ENCODE results near the gene MPC1. TPM values are rescaled to one million over a fixed set of nuclear protein-coding genes. Genes with fewer than 3 reads are reported as not detected.

Gene MPC1
- total RNA-seq, 6 experiments from 2014 or later = 102 to 298 (median 180) TPM

- no peak for DNase-seq
- no peaks in the 10 kb centered on the region for H3K36me3 ChIP-seq
- no peak for TF ChIP-seq CTCF (IDR thresholded peaks at IDR 0.05)
- TF ChIP-seq POLR2A (IDR thresholded peaks at IDR 0.05) = no peak
- H3K9me3 ChIP-seq = no peaks in the 10 kb centered on the region
- peak overlapping the region in 2 of 3 donors; percentile 49 to 50 for H3K27ac ChIP-seq
- 13% methylated on average over 2 of the region's 2 CpGs for WGBS (ENCODE audit: insufficient coverage, low coverage, low lambda C conversion rate, missing lambda C conversion rate)
- H3K4me3 ChIP-seq = peak overlapping the region in 2 of 3 donors; percentile 16 to 23
- peak; percentile 66 to 71 (median 69) for ATAC-seq
- H3K4me1 ChIP-seq = peaks cover 0 to 12% (median 5%) of the 10 kb centered on the region in 4 donors
- intact Hi-C loops (cut with DNase I) = loop anchor here in 1 of 2 donors (5.0 kb wide), 1 partner anchor 123 kb away; no protein-coding TSS in a partner anchor
- H3K27me3 ChIP-seq = no peaks in the 10 kb centered on the region
Measured at GRCh38 chr6:166400181-166400580, 17.4 kb upstream of the MPC1 start.

- intact Hi-C loops (cut with DNase I) = loop anchor here in 1 of 2 donors (10.0 kb wide), 1 partner anchor 84 kb away; no protein-coding TSS in a partner anchor
- H3K9me3 ChIP-seq = no peaks in the 10 kb centered on the region
Measured at GRCh38 chr6:166398348-166398747, 15.6 kb upstream of the MPC1 start.

GRCh38 chr6:166397849-166398248 lies 15.1 kb upstream of the MPC1 start:
- ATAC-seq (no peak), DNase-seq (no peak)
- no peak overlapping the region for H3K4me3 ChIP-seq
- 100% methylated on average over 1 of the region's 4 CpGs for WGBS (ENCODE audit: insufficient coverage, low coverage, low lambda C conversion rate, missing lambda C conversion rate)
- H3K27me3 ChIP-seq = no peaks in the 10 kb centered on the region
- intact Hi-C loops (cut with DNase I) = loop anchor here in 1 of 2 donors (10.0 kb wide), 1 partner anchor 83 kb away; no protein-coding TSS in a partner anchor
- peaks cover 0 to 30% (median 11%) of the 10 kb centered on the region in 4 donors for H3K4me1 ChIP-seq
- no peaks in the 10 kb centered on the region for H3K36me3 ChIP-seq
- H3K27ac ChIP-seq = no peak overlapping the region
- no peak for TF ChIP-seq CTCF (IDR thresholded peaks at IDR 0.05)
- no peak for TF ChIP-seq POLR2A (IDR thresholded peaks at IDR 0.05)
- no peaks in the 10 kb centered on the region for H3K9me3 ChIP-seq

More at GRCh38 chr6:166398348-166398747, 15.6 kb upstream of the MPC1 start:
- TF ChIP-seq CTCF (IDR thresholded peaks at IDR 0.05) = no peak
- TF ChIP-seq POLR2A (IDR thresholded peaks at IDR 0.05) = no peak
- DNase-seq (no peak), ATAC-seq (no peak)
- WGBS (ENCODE audit: insufficient coverage, low coverage, low lambda C conversion rate, missing lambda C conversion rate) = 80% methylated on average over 2 of the region's 3 CpGs
- Histone ChIP-seq H3K4me3 (no peak overlapping the region), H3K27ac (no peak overlapping the region), H3K36me3 (no peaks in the 10 kb centered on the region), H3K27me3 (no peaks in the 10 kb centered on the region), H3K4me1 (peaks cover 0 to 29% (median 9%) of the 10 kb centered on the region in 4 donors)

GRCh38 chr6:166395778-166396177 lies 13.0 kb upstream of the MPC1 start:
- no peak for ATAC-seq

More at GRCh38 chr6:166395778-166396177, 13.0 kb upstream of the MPC1 start:
- WGBS (ENCODE audit: insufficient coverage, low coverage, low lambda C conversion rate, missing lambda C conversion rate) = 69% methylated on average over 4 of the region's 6 CpGs
- no peaks in the 10 kb centered on the region for H3K36me3 ChIP-seq
- no peak for DNase-seq
- intact Hi-C loops (cut with DNase I) = loop anchor here in 1 of 2 donors (10.0 kb wide), 1 partner anchor 81 kb away; no protein-coding TSS in a partner anchor
- H3K27me3 ChIP-seq = no peaks in the 10 kb centered on the region
- peaks cover 0 to 30% (median 12%) of the 10 kb centered on the region in 4 donors for H3K4me1 ChIP-seq
- TF ChIP-seq CTCF (IDR thresholded peaks at IDR 0.05) (no peak), POLR2A (IDR thresholded peaks at IDR 0.05) (no peak)
- H3K9me3 ChIP-seq = no peaks in the 10 kb centered on the region
- H3K4me3 ChIP-seq = no peak overlapping the region
- H3K27ac ChIP-seq = peak overlapping the region in 1 of 3 donors; percentile 80

Measured in right lobe of liver (tissue), 6 donors.